Astrocyte (in vitro differentiated cells and primary cell): Measurements from ENCODE around the gene SYNE1. TPM values are rescaled to one million over a fixed set of nuclear protein-coding genes. Genes with fewer than 3 reads are reported as not detected.

Experiments
- DNase-seq: peaks from one replicate; pipeline ENCODE4 v3.0.0-alpha.2; 2010; ENCODE audit warnings: low read depth
- FAIRE-seq: peaks from 2 replicates; lab custom pipeline; 2011; peaks lifted over from hg19 to GRCh38; lab: Jason Lieb, UNC
- H2AFZ ChIP-seq: 2 replicates; pipeline ENCODE4 v1.6.0; 2012; ENCODE audit warnings: low read depth, low read length, inconsistent platforms
- H3K27ac ChIP-seq: 2 replicates; pipeline ENCODE4 v1.5.1; 2011; ENCODE audit warnings: low read depth, low read length, inconsistent platforms
- H3K27me3 ChIP-seq: 2 replicates; pipeline ENCODE4 v1.6.0; 2011; ENCODE audit warnings: low read length, inconsistent platforms; ENCODE audit not compliant: insufficient read depth
- H3K36me3 ChIP-seq: 2 replicates; pipeline ENCODE4 v1.5.1; 2011; ENCODE audit warnings: low read length, inconsistent platforms; ENCODE audit not compliant: insufficient read depth
- H3K4me1 ChIP-seq: 2 replicates; pipeline ENCODE4 v1.5.1; 2011; ENCODE audit warnings: low read length, inconsistent platforms; ENCODE audit not compliant: insufficient read depth
- H3K4me2 ChIP-seq: 2 replicates; pipeline ENCODE4 v1.6.0; 2012; ENCODE audit warnings: low read length, inconsistent platforms
- H3K4me3 ChIP-seq: 2 replicates; pipeline ENCODE4 v1.5.1; 2011; ENCODE audit warnings: low read depth, mild to moderate bottlenecking, low read length, inconsistent platforms; ENCODE audit not compliant: insufficient read depth
- H3K79me2 ChIP-seq: 2 replicates; pipeline ENCODE4 v1.6.0; 2012; ENCODE audit warnings: mild to moderate bottlenecking, low read length, inconsistent platforms; ENCODE audit not compliant: insufficient read depth
- H3K9ac ChIP-seq: 2 replicates; pipeline ENCODE4 v1.6.0; 2012; ENCODE audit warnings: mild to moderate bottlenecking, low read length, inconsistent platforms
- H3K9me3 ChIP-seq: 2 replicates; pipeline ENCODE4 v1.5.1; 2012; ENCODE audit warnings: low read depth, mild to moderate bottlenecking, low read length, inconsistent platforms; ENCODE audit not compliant: insufficient read depth
- H4K20me1 ChIP-seq: 2 replicates; pipeline ENCODE4 v1.6.0; 2012; ENCODE audit warnings: low read length, inconsistent platforms; ENCODE audit not compliant: insufficient read depth
- H3K27ac Mint-ChIP-seq: one replicate; pipeline ENCODE4 v1.8.0; 2021; ENCODE audit warnings: mild to moderate bottlenecking, mixed read lengths; ENCODE audit not compliant: unreplicated experiment
- H3K27me3 Mint-ChIP-seq: one replicate; pipeline ENCODE4 v1.8.0; 2021; ENCODE audit warnings: low read depth, mixed read lengths; ENCODE audit not compliant: unreplicated experiment
- H3K36me3 Mint-ChIP-seq: one replicate; pipeline ENCODE4 v1.8.0; 2021; ENCODE audit warnings: low read depth, mixed read lengths; ENCODE audit not compliant: unreplicated experiment
- H3K4me1 Mint-ChIP-seq: one replicate; pipeline ENCODE4 v1.8.0; 2021; ENCODE audit warnings: low read depth, mixed read lengths; ENCODE audit not compliant: unreplicated experiment
- H3K4me3 Mint-ChIP-seq: one replicate; pipeline ENCODE4 v1.8.0; 2021; ENCODE audit warnings: mild to moderate bottlenecking, moderate library complexity, mixed read lengths; ENCODE audit not compliant: unreplicated experiment
- H3K9me3 Mint-ChIP-seq: one replicate; pipeline ENCODE4 v1.8.0; 2021; ENCODE audit warnings: mild to moderate bottlenecking, mixed read lengths; ENCODE audit not compliant: unreplicated experiment
- EZH2 ChIP-seq: IDR thresholded peaks from 2 replicates; pipeline ENCODE4 v1.6.1; 2012; ENCODE audit warnings: mild to moderate bottlenecking, low read length, inconsistent platforms; ENCODE audit not compliant: insufficient read depth
- total RNA-seq: library from RNA; stranded (reverse); gene quantifications from 2 replicates; pipeline ENCODE4 v1.2.1, GENCODE V29; 2021
- TF ChIP-seq, protein P1 (sequence below): IDR thresholded peaks from 2 replicates; pipeline ENCODE4 v1.5.1; 2011; ENCODE audit warnings: low read depth, mild to moderate bottlenecking, inconsistent platforms, low read length, moderate library complexity; ENCODE audit not compliant: insufficient read depth

The SYNE1 gene
- total RNA-seq, 1 donor from 2014 or later, result 66.5 TPM

DNA sequence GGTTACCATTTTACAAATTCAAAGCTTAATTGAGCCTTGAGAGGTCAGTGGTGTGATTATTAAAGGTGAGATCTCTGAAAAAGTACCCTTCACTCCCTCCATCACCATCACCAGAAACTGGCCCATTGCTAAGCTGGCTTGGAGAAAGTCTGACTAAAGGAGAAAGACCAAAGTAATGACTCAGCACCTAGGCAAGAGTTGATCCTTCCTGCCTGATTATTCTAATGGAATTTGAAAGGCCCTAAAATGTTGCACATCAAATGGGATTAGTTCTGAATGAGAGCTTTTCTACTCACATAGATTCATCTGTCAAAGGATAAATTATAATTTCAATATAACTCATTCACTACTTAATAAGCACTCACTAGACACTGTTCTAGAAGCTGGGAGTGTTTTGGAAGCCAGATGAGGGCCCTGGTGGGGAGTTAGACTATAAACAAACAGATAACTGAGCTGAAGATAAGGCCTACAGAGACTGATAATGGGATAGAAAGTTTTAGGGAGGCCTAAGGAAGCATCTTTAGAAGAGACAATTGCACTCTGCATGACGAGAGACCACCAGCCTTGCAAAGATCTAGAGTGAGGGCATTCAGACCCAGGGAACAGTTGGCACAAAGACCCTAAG lies 366.7 kb downstream of the SYNE1 start:
- Histone ChIP-seq H3K4me1 (peaks cover 32% of the 10 kb centered on the region), H4K20me1 (no peaks in the 10 kb centered on the region)

DNA sequence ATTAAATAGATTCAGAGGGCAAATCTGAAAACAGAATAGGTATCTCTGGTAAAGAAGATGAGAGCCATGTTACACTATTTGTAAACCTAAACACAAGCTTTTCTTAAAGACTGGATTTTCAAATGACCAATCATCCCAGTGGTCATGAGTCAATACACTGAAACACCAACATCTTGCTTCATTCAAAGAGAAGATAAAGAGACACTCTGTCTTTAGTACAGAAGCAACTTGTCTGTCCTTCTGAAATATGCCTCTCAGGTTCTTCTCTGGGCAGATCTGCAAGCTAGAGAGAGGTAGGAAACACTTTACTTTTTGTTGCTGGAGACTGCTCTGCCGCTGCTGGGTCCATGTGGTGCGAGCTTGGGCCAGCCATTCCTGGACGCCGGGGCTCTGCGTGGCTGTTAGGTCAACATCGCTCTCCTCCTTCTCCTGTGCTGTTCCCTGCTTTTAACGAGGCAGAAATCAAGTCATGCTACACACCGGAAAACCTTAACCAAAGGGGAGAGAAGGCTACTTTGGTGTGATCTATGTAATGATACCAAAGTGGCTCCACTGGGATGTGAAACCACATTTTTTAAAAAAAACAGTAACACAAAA lies 368.2 kb downstream of the SYNE1 start:
- H3K36me3 ChIP-seq, result peaks cover 24% of the 10 kb centered on the region
- Mint-ChIP-seq H3K4me3 (no peak overlapping the region), H3K27ac (no peak overlapping the region), H3K27me3 (no peaks in the 10 kb centered on the region), H3K4me1 (peaks cover 21% of the 10 kb centered on the region), H3K36me3 (peaks cover 19% of the 10 kb centered on the region), H3K9me3 (no peaks in the 10 kb centered on the region)
- no peaks in the 10 kb centered on the region for H3K27me3 ChIP-seq
- H3K4me2 ChIP-seq, result no peak overlapping the region
- H3K4me1 ChIP-seq, result peaks cover 32% of the 10 kb centered on the region
- H3K27ac ChIP-seq, result no peak overlapping the region
- DNase-seq (no peak), FAIRE-seq (no peak)
- TF ChIP-seq, protein P1, sequence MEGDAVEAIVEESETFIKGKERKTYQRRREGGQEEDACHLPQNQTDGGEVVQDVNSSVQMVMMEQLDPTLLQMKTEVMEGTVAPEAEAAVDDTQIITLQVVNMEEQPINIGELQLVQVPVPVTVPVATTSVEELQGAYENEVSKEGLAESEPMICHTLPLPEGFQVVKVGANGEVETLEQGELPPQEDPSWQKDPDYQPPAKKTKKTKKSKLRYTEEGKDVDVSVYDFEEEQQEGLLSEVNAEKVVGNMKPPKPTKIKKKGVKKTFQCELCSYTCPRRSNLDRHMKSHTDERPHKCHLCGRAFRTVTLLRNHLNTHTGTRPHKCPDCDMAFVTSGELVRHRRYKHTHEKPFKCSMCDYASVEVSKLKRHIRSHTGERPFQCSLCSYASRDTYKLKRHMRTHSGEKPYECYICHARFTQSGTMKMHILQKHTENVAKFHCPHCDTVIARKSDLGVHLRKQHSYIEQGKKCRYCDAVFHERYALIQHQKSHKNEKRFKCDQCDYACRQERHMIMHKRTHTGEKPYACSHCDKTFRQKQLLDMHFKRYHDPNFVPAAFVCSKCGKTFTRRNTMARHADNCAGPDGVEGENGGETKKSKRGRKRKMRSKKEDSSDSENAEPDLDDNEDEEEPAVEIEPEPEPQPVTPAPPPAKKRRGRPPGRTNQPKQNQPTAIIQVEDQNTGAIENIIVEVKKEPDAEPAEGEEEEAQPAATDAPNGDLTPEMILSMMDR, result no peak
- no peak for TF ChIP-seq EZH2
- H3K4me3 ChIP-seq, result no peak overlapping the region
- H2AFZ ChIP-seq, result no peak overlapping the region
- no peaks in the 10 kb centered on the region for H3K9me3 ChIP-seq
- H3K9ac ChIP-seq, result no peak overlapping the region
- H3K79me2 ChIP-seq, result no peaks in the 10 kb centered on the region
- H4K20me1 ChIP-seq, result no peaks in the 10 kb centered on the region

More for the DNA sequence above, 366.7 kb downstream of the SYNE1 start:
- Histone ChIP-seq H3K4me3 (no peak overlapping the region), H3K9ac (no peak overlapping the region), H3K79me2 (no peaks in the 10 kb centered on the region), H3K4me2 (no peak overlapping the region), H3K9me3 (no peaks in the 10 kb centered on the region), H3K36me3 (peaks cover 20% of the 10 kb centered on the region), H3K27me3 (no peaks in the 10 kb centered on the region), H2AFZ (no peak overlapping the region), H3K27ac (no peak overlapping the region)
- Mint-ChIP-seq H3K36me3 (peaks cover 15% of the 10 kb centered on the region), H3K4me3 (no peak overlapping the region), H3K27ac (no peak overlapping the region), H3K4me1 (peaks cover 21% of the 10 kb centered on the region), H3K27me3 (no peaks in the 10 kb centered on the region), H3K9me3 (no peaks in the 10 kb centered on the region)
- peak; percentile 74 for DNase-seq
- FAIRE-seq, result peak; percentile 50
- TF ChIP-seq, protein P1, result no peak
- TF ChIP-seq EZH2, result no peak
